Activated naive CD4-positive, alpha-beta T cell treated with anti-CD3 and anti-CD28 coated beads for 36 hours (primary cell): ENCODE results near the gene PRSS53. TPM values are rescaled to one million over a fixed set of nuclear protein-coding genes. Genes with fewer than 3 reads are reported as not detected.

ENCODE experiments used
- CTCF ChIA-PET: fragments of 350-600 bp; sonication (Branson Sonifier 250); formaldehyde crosslinking; loops from one replicate; lab custom pipeline; 2021; ENCODE audit warnings: antibody characterized with exemption; lab: Charles Lee
- DNase-seq: peaks from one replicate; pipeline ENCODE4 v3.0.0-alpha.2; 2020
- H3K27ac Mint-ChIP-seq: one replicate; pipeline ENCODE4 v1.8.0; 2021; ENCODE audit warnings: mild to moderate bottlenecking, mixed read lengths
- H3K27me3 Mint-ChIP-seq: one replicate; pipeline ENCODE4 v1.8.0; 2021; ENCODE audit warnings: low read depth, mixed read lengths
- H3K36me3 Mint-ChIP-seq: one replicate; pipeline ENCODE4 v1.8.0; 2021; ENCODE audit warnings: low read depth, mixed read lengths
- H3K4me1 Mint-ChIP-seq: one replicate; pipeline ENCODE4 v1.8.0; 2021; ENCODE audit warnings: low read depth, mixed read lengths
- H3K4me3 Mint-ChIP-seq: one replicate; pipeline ENCODE4 v1.8.0; 2021; ENCODE audit warnings: mild to moderate bottlenecking, moderate library complexity, mixed read lengths
- H3K9me3 Mint-ChIP-seq: one replicate; pipeline ENCODE4 v1.8.0; 2021; ENCODE audit warnings: mixed read lengths
- intact Hi-C: fragments of 100-400 bp; cut with micrococcal nuclease; formaldehyde crosslinking; loops from one replicate; pipeline ENCODE4 v1.15.1; 2023
- total RNA-seq, 2 experiments: library from RNA; stranded (reverse); gene quantifications; one replicate each; pipeline ENCODE4 v1.2.3, GENCODE V29; 2021

PRSS53 gene
- total RNA-seq, 2 experiments from 2014 or later, result 4.1 to 5.2 TPM

GRCh38 chr16:31085411-31085810 is 3.3 kb downstream of the PRSS53 start:
- intact Hi-C loops, result no loop called here
- H3K36me3 Mint-ChIP-seq, result peaks cover 8% of the 10 kb centered on the region
- H3K4me1 Mint-ChIP-seq, result peaks cover 10% of the 10 kb centered on the region
- no peak overlapping the region for H3K4me3 Mint-ChIP-seq
- H3K27me3 Mint-ChIP-seq, result no peaks in the 10 kb centered on the region
- no peaks in the 10 kb centered on the region for H3K9me3 Mint-ChIP-seq
- DNase-seq, result no peak
- no peak overlapping the region for H3K27ac Mint-ChIP-seq
- CTCF ChIA-PET, result no interaction called here

DNA sequence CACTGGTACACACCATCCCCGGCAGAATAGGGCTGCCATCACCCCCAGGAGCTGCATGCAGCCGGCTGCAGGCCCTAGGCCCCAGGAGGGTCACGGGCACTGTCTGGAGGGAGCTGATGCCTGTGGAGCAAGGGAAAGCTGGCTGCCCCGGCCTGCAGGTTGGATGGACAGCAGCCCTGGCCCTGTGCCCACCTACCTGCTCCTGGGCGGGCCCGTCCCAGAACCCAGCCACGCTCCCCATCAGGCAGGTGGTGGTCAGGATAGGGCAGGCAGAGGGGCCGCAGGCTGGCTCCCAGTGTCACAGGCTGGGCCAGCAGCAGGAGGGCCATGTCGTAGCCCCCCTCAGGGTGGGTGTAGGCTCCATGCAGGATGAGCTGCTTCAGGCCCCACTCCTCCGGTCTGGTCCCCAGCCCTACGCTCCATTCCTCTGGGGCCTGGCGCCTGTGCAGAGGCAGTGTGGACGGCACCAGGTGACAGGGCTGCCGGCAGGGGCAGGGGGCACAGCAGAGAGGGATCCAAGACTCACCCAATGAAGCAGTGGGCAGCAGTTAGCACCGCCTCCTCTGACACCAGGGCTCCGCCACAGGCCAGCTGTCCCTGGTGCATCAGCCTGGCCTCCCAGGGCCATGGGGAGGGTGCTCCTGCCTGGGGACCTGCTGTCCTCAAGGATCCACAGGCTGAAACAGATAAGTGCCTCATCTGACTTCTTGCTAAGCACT is 4.0 kb downstream of the PRSS53 start:
- Mint-ChIP-seq H3K4me1 (peaks cover 10% of the 10 kb centered on the region), H3K27ac (no peak overlapping the region), H3K4me3 (no peak overlapping the region), H3K9me3 (no peaks in the 10 kb centered on the region), H3K36me3 (peaks cover 8% of the 10 kb centered on the region), H3K27me3 (no peaks in the 10 kb centered on the region)
- DNase-seq, result no peak
- CTCF ChIA-PET, result interaction anchor here (0.6 kb wide), 1 partner anchor 170 kb away, joined by 3 read pairs; no protein-coding TSS in a partner anchor
- intact Hi-C loops, result no loop called here

DNA sequence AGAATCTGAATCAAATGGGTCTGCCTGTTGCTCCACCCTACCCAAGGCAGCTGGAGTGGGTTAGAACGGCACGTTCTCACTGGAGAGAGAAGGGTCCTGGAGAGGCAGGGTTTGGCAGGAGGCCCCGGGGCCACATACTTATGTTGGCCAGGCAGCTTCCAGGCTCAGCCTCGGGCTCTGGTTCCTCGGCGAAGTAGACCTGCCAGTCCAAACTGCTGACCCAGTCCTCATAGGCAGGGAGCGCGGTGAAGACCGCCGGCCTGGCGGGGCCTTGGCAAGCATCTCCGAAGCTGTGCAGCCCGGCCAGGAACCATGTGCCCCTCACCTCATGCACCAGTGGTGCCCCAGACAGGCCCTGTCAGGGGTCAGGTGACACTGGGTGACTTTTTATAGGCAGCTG is 4.8 kb downstream of the PRSS53 start:
- Mint-ChIP-seq H3K27me3 (no peaks in the 10 kb centered on the region), H3K27ac (no peak overlapping the region), H3K4me3 (no peak overlapping the region), H3K4me1 (peaks cover 10% of the 10 kb centered on the region), H3K9me3 (no peaks in the 10 kb centered on the region), H3K36me3 (peaks cover 10% of the 10 kb centered on the region)
- no peak for DNase-seq
- CTCF ChIA-PET, result interaction anchor here (0.6 kb wide), 1 partner anchor 171 kb away, joined by 3 read pairs; no protein-coding TSS in a partner anchor
- intact Hi-C loops, result no loop called here

DNA sequence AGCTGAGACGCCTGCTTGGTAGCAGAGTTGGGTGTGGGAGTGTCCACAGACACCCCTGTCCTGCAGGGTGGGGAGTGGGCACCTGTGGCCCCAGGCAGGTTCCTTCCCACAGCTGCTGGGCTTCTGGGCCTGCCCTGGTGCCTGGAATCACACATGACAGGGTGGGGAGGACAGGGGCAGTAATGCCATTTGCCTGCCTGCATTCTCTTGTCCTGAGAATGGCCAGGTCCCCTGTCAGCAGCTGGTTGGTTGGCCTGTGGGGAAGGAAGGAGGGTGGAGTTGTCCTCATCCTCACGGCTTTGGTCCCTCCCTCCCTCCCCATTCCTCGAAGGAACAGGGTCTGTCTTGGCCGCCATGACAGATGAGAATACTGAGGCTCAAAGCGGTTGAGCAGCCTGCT is 5.2 kb downstream of the PRSS53 start:
- H3K9me3 Mint-ChIP-seq, result no peaks in the 10 kb centered on the region
- H3K4me3 Mint-ChIP-seq, result no peak overlapping the region
- peaks cover 10% of the 10 kb centered on the region for H3K4me1 Mint-ChIP-seq
- H3K27me3 Mint-ChIP-seq, result no peaks in the 10 kb centered on the region
- peaks cover 13% of the 10 kb centered on the region for H3K36me3 Mint-ChIP-seq
- no peak overlapping the region for H3K27ac Mint-ChIP-seq
- CTCF ChIA-PET, result no interaction called here
- intact Hi-C loops, result no loop called here
- DNase-seq, result no peak

DNA sequence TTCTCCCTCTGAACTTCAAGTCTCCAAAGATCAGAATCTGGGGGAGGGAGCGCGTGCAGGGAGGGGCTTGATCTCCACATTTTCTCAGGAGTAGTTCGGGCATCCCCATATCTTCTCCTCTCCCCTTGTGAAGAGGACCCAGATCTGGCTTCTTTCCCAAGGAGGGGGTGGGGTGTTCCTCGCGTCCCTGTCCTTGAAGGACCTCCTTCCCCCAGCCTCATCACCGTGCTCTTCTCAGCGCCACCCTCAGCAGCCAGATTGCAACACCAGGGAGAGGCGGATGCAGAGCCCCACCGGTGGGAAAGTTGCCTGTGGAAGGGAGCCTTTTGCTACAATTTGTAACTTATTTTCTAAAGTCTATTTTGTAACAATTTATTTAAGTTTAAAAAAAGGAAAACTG is 5.7 kb downstream of the PRSS53 start:
- DNase-seq, result no peak
- Mint-ChIP-seq H3K36me3 (peaks cover 17% of the 10 kb centered on the region), H3K27ac (no peak overlapping the region), H3K4me3 (no peak overlapping the region), H3K9me3 (no peaks in the 10 kb centered on the region), H3K27me3 (no peaks in the 10 kb centered on the region), H3K4me1 (peaks cover 13% of the 10 kb centered on the region)
- intact Hi-C loops, result no loop called here
- CTCF ChIA-PET, result interaction anchor here (0.7 kb wide), 1 partner anchor 270 kb away, joined by 3 read pairs; no protein-coding TSS in a partner anchor

DNA sequence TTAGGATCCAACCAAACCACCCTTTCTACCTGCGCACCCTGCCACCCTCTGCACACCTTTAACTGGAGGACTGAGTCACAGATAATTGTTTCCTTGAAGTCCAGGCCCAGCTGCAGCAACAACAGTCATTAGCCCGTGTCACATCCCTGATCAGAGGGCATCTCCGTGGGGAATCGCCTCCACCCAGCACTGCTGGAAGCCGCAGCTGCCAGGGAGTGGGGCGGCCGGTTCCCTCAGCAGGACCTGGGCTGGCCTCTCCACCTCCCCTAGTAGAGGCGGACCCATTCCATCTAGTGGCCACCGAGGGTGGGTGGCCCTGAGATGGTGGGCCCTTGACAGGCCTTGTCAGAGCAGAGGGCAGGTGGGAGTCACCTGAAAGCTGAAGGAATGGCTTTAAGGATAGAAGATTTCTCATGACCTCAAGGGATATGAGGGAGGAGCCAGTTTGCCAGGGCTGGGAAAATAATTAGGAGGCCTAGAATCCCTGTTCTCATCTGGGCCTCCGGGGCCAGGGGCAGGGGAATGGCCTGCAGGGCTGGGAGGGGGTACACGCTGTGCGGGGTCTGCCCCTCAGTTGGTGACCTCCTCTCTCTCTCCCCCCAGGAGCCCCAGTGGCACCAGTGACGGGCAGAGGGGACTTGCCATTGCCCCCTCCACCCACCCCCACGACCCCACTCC is 6.2 kb downstream of the PRSS53 start:
- peaks cover 14% of the 10 kb centered on the region for H3K4me1 Mint-ChIP-seq
- H3K36me3 Mint-ChIP-seq, result peaks cover 22% of the 10 kb centered on the region
- no peaks in the 10 kb centered on the region for H3K27me3 Mint-ChIP-seq
- H3K27ac Mint-ChIP-seq, result peak overlapping the region; percentile 30
- no peaks in the 10 kb centered on the region for H3K9me3 Mint-ChIP-seq
- intact Hi-C loops, result no loop called here
- CTCF ChIA-PET, result interaction anchor here (0.7 kb wide), 1 partner anchor 270 kb away, joined by 3 read pairs; no protein-coding TSS in a partner anchor
- H3K4me3 Mint-ChIP-seq, result no peak overlapping the region
- DNase-seq, result no peak

- Mint-ChIP-seq H3K27ac (peak overlapping the region; percentile 30), H3K4me1 (peaks cover 14% of the 10 kb centered on the region), H3K4me3 (no peak overlapping the region), H3K9me3 (no peaks in the 10 kb centered on the region), H3K36me3 (peaks cover 22% of the 10 kb centered on the region), H3K27me3 (no peaks in the 10 kb centered on the region)
- CTCF ChIA-PET, result no interaction called here
- intact Hi-C loops, result no loop called here
- DNase-seq, result no peak
These were observed 7.1 kb downstream of the PRSS53 start for GRCh38 chr16:31081428-31082351.

DNA sequence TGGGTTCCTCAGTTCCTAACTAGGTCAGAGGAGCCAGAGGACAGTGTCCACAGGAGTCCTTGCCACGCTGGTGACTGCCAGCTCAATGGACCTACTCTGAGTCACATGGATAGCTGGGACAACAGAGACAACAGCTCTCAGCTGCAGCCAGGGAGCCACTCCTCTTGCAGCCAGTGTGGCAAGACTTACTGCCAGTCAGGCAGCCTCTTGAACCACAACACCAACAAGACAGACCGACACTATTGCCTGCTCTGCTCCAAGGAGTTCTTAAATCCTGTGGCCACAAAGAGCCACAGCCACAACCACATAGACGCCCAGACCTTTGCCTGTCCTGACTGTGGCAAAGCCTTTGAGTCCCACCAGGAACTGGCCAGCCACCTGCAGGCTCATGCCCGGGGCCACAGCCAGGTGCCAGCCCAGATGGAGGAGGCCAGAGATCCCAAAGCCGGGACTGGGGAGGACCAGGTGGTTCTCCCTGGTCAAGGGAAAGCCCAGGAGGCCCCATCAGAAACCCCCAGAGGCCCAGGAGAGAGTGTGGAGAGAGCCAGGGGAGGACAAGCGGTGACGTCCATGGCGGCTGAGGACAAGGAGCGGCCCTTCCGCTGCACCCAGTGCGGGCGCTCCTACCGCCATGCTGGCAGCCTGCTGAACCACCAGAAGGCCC is 7.9 kb downstream of the PRSS53 start:
- peaks cover 17% of the 10 kb centered on the region for H3K4me1 Mint-ChIP-seq
- no peak overlapping the region for H3K4me3 Mint-ChIP-seq
- no peaks in the 10 kb centered on the region for H3K27me3 Mint-ChIP-seq
- CTCF ChIA-PET, result interaction anchor here (0.7 kb wide), 1 partner anchor 12 kb away, joined by 4 read pairs; no protein-coding TSS in a partner anchor
- no peak for DNase-seq
- H3K36me3 Mint-ChIP-seq, result peaks cover 22% of the 10 kb centered on the region
- H3K9me3 Mint-ChIP-seq, result no peaks in the 10 kb centered on the region
- H3K27ac Mint-ChIP-seq, result peak overlapping the region; percentile 24
- intact Hi-C loops, result no loop called here

GRCh38 chr16:31080035-31080629 is 8.6 kb downstream of the PRSS53 start:
- Mint-ChIP-seq H3K27me3 (no peaks in the 10 kb centered on the region), H3K36me3 (peaks cover 23% of the 10 kb centered on the region), H3K9me3 (no peaks in the 10 kb centered on the region), H3K4me3 (no peak overlapping the region), H3K27ac (no peak overlapping the region), H3K4me1 (peaks cover 22% of the 10 kb centered on the region)
- intact Hi-C loops, result no loop called here
- CTCF ChIA-PET, result interaction anchor here (0.7 kb wide), 1 partner anchor 12 kb away, joined by 4 read pairs; no protein-coding TSS in a partner anchor
- no peak for DNase-seq

- DNase-seq, result no peak
- Mint-ChIP-seq H3K4me1 (peaks cover 29% of the 10 kb centered on the region), H3K27me3 (no peaks in the 10 kb centered on the region), H3K36me3 (peaks cover 29% of the 10 kb centered on the region), H3K9me3 (no peaks in the 10 kb centered on the region), H3K4me3 (no peak overlapping the region), H3K27ac (no peak overlapping the region)
- CTCF ChIA-PET, result no interaction called here
- intact Hi-C loops, result loop anchor here (10.0 kb wide), 1 partner anchor 625 kb away; no protein-coding TSS in a partner anchor
These were observed 9.3 kb downstream of the PRSS53 start for GRCh38 chr16:31079342-31079944.
